Osteoblast (primary cell): ENCODE results near the gene KNG1. TPM values are rescaled to one million over a fixed set of nuclear protein-coding genes. Genes with fewer than 3 reads are reported as not detected.

Source experiments
- DNase-seq: peaks from one replicate; pipeline ENCODE4 v3.0.0; 2011; ENCODE audit warnings: low spot score, mixed read lengths; ENCODE audit not compliant: insufficient read length; ENCODE audit errors: missing footprints
- H2AFZ ChIP-seq: 2 replicates; pipeline ENCODE4 v1.6.0; 2011; ENCODE audit warnings: mild to moderate bottlenecking, low read length
- H3K27ac ChIP-seq: 2 replicates; pipeline ENCODE4 v1.5.1; 2011; ENCODE audit warnings: mild to moderate bottlenecking, low read depth, low read length, moderate library complexity
- H3K27me3 ChIP-seq: 2 replicates; pipeline ENCODE4 v1.6.0; 2012; ENCODE audit warnings: mild to moderate bottlenecking, control low read depth, inconsistent platforms, low read length, moderate library complexity; ENCODE audit not compliant: insufficient read depth
- H3K36me3 ChIP-seq: 2 replicates; pipeline ENCODE4 v1.5.1; 2011; ENCODE audit warnings: mild to moderate bottlenecking, low read length, control low read depth, moderate library complexity; ENCODE audit not compliant: insufficient read depth
- H3K4me1 ChIP-seq: 2 replicates; pipeline ENCODE4 v1.5.1; 2011; ENCODE audit warnings: mild to moderate bottlenecking, low read length, control low read depth, moderate library complexity; ENCODE audit not compliant: insufficient read depth
- H3K4me2 ChIP-seq: 2 replicates; pipeline ENCODE4 v1.6.0; 2011; ENCODE audit warnings: mild to moderate bottlenecking, low read length; ENCODE audit not compliant: insufficient read depth
- H3K4me3 ChIP-seq: fragments of 200-600 bp; sonication (generic); 3 replicates; pipeline ENCODE4 v1.5.1; 2012; ENCODE audit warnings: mild to moderate bottlenecking, low read length, inconsistent platforms; ENCODE audit not compliant: insufficient read depth
- H3K79me2 ChIP-seq: 2 replicates; pipeline ENCODE4 v1.6.0; 2012; ENCODE audit warnings: mild to moderate bottlenecking, low read length, control low read depth, inconsistent platforms; ENCODE audit not compliant: insufficient read depth
- H3K9me3 ChIP-seq: 2 replicates; pipeline ENCODE4 v1.5.1; 2011; ENCODE audit warnings: low read depth, low read length, control low read depth
- H4K20me1 ChIP-seq: 2 replicates; pipeline ENCODE4 v1.6.0; 2012; ENCODE audit warnings: mild to moderate bottlenecking, low read length, control low read depth; ENCODE audit not compliant: insufficient read depth
- total RNA-seq: library from RNA; depleted of rRNA; stranded (reverse); fragments of >200 nt; gene quantifications from 2 replicates; pipeline ENCODE4 v1.2.3, GENCODE V29; 2012
- TF ChIP-seq, protein P1 (sequence below): IDR thresholded peaks from 2 replicates; pipeline ENCODE4 v1.5.1; 2011; ENCODE audit warnings: mild to moderate bottlenecking, low read depth, low read length, moderate library complexity; ENCODE audit errors: extremely low read depth

KNG1 gene
- total RNA-seq, 1 donor, result not detected

DNA sequence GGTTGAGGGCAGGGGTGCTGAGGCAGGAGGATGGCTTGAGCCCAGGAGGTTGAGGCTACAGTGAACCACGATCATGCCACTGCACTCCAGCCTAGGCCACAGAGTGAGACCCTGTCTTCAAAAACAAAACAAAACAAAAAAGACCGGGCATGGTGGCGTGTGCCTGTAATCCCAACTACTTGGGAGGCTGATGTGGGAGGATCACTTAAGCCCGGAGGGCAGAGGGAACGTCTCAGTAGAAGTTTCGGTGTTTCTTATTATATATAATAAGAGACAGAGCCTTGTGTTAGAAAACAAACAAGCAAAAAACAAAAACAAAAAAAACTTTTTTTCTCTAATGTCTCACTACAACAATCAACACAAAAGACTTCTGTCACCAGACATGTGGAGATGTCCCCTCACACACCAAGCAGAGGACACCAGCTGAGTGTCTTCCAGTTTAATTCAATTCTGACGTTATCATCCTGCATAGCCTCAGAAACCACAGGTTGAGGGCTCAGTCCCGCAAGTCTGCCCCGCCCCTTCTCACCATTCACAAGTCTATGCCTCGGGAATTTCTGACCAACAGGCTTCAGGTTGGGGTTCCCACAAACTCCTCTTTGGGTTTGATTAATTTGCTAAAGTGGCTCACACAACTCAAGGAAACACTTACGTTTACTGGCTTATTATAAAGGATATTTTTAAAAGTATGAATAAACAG, 42.2 kb downstream of the KNG1 start:
- Histone ChIP-seq H3K36me3 (no peaks in the 10 kb centered on the region), H4K20me1 (no peaks in the 10 kb centered on the region)
- TF ChIP-seq, protein P1, sequence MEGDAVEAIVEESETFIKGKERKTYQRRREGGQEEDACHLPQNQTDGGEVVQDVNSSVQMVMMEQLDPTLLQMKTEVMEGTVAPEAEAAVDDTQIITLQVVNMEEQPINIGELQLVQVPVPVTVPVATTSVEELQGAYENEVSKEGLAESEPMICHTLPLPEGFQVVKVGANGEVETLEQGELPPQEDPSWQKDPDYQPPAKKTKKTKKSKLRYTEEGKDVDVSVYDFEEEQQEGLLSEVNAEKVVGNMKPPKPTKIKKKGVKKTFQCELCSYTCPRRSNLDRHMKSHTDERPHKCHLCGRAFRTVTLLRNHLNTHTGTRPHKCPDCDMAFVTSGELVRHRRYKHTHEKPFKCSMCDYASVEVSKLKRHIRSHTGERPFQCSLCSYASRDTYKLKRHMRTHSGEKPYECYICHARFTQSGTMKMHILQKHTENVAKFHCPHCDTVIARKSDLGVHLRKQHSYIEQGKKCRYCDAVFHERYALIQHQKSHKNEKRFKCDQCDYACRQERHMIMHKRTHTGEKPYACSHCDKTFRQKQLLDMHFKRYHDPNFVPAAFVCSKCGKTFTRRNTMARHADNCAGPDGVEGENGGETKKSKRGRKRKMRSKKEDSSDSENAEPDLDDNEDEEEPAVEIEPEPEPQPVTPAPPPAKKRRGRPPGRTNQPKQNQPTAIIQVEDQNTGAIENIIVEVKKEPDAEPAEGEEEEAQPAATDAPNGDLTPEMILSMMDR, result no peak

DNA sequence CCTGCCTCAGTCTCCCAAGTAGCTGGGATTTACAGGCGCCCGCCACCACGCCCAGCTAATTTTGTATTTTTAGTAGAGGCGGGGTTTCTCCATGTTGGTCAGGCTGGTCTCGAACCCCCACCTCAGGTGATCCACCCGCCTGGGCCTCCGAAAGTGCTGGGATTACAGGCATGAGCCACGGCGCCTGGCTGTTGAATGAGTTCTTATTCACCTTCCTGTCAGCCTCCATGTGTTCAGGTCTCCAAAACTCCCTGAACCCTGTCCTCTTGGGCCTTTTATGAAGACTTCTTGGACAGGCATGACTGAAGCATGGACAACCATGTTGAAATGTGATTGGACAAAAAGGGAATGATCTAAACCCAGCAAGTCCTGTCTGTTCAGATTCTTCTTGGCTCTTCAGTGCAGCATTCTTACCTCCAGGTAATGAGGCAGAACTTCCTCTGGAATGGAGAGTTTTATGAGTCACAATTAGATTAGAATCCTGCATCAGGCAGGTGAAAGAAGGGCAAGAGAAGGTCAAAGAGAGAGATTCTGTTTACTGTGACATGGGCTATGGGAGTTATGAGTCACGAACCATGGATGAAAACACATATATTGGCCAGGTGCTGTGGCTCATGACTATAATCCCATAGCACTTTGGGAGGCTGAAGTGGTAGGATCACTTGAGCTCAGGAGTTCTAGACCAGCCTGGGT, 43.1 kb downstream of the KNG1 start:
- no peaks in the 10 kb centered on the region for H4K20me1 ChIP-seq
- H3K27me3 ChIP-seq, result peaks cover 10% of the 10 kb centered on the region
- DNase-seq, result no peak
- no peak overlapping the region for H3K4me2 ChIP-seq
- H3K27ac ChIP-seq, result no peak overlapping the region
- no peaks in the 10 kb centered on the region for H3K4me1 ChIP-seq
- H3K4me3 ChIP-seq, result no peak overlapping the region
- TF ChIP-seq, protein P1, result no peak
- H2AFZ ChIP-seq, result no peak overlapping the region
- no peaks in the 10 kb centered on the region for H3K9me3 ChIP-seq
- no peaks in the 10 kb centered on the region for H3K36me3 ChIP-seq
- H3K79me2 ChIP-seq, result no peaks in the 10 kb centered on the region

More for the DNA sequence above, 42.2 kb downstream of the KNG1 start:
- no peaks in the 10 kb centered on the region for H3K79me2 ChIP-seq
- no peaks in the 10 kb centered on the region for H3K4me1 ChIP-seq
- DNase-seq, result no peak
- H2AFZ ChIP-seq, result no peak overlapping the region
- peaks cover 10% of the 10 kb centered on the region for H3K27me3 ChIP-seq
- no peak overlapping the region for H3K27ac ChIP-seq
- no peaks in the 10 kb centered on the region for H3K9me3 ChIP-seq
- no peak overlapping the region for H3K4me2 ChIP-seq
- no peak overlapping the region for H3K4me3 ChIP-seq

DNA sequence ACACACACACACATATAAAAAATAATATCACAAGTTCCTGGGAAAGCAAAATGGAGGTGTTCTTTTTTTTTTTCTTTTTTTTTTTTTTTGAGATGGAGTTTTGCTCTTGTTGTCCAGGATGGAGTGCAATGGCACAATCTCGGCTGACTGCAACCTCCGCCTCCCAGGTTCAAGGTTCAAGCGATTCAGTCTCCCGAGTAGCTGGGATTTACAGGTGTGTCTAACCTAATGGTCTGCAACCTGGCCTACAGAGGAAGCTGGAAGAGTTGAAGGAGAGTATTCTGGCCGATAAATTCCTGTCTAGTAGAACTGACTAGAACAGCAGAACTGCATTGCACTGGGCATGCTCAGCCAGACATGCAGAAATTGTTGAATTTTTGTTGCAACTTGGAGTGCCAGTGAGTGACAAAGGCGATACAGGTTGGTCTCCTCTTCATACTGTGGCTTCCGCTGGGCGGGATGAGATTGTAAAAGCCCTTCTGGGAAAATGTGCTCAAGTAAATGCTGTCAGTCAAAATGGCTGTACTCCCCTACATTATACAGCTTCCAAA, 43.8 kb downstream of the KNG1 start:
- no peak for DNase-seq
- Histone ChIP-seq H3K27ac (no peak overlapping the region), H3K36me3 (no peaks in the 10 kb centered on the region), H3K4me3 (no peak overlapping the region), H3K4me1 (no peaks in the 10 kb centered on the region), H3K4me2 (no peak overlapping the region), H3K9me3 (no peaks in the 10 kb centered on the region), H2AFZ (no peak overlapping the region), H3K27me3 (peaks cover 10% of the 10 kb centered on the region), H4K20me1 (no peaks in the 10 kb centered on the region), H3K79me2 (no peaks in the 10 kb centered on the region)
- TF ChIP-seq, protein P1, result no peak

DNA sequence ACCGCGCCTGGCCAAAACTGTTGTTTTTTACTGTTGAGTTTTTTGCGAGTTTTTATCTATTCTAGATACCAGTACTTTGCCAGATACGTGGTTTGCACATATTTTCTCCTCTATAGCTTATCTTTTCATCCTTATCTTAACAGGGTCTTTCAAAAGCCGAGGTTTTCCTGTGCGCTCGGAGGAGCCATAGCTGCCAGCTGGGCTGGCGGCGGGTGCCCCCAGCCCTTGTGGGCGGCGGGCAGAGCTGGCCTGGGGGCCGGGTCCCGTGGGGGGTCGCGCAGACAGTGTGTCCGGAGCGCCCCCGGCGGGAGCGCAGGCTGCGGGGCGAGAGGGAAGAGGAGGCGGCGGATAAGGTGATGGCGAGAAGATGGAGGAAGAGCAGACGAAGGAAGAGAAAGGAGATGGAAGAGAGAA, 55.1 kb downstream of the KNG1 start:
- H4K20me1 ChIP-seq, result no peaks in the 10 kb centered on the region
- DNase-seq, result peak; percentile 51
- H3K36me3 ChIP-seq, result no peaks in the 10 kb centered on the region
- TF ChIP-seq, protein P1, result no peak
- no peaks in the 10 kb centered on the region for H3K27me3 ChIP-seq
- H3K9me3 ChIP-seq, result no peaks in the 10 kb centered on the region
- no peak overlapping the region for H3K27ac ChIP-seq
- peak overlapping the region; percentile 87 for H3K4me2 ChIP-seq
- peak overlapping the region; percentile 74 for H3K4me3 ChIP-seq
- peak overlapping the region; percentile 90 for H2AFZ ChIP-seq
- H3K4me1 ChIP-seq, result peaks cover 9% of the 10 kb centered on the region
- no peaks in the 10 kb centered on the region for H3K79me2 ChIP-seq
